ENCODE data around the gene HNRNPH3.
"Not testable (repeated sequence)": the region's sequence is repeated elsewhere in the genome, so short reads cannot be mapped to it uniquely, and the experiment has no call there.

HNRNPH3 gene, protein sequence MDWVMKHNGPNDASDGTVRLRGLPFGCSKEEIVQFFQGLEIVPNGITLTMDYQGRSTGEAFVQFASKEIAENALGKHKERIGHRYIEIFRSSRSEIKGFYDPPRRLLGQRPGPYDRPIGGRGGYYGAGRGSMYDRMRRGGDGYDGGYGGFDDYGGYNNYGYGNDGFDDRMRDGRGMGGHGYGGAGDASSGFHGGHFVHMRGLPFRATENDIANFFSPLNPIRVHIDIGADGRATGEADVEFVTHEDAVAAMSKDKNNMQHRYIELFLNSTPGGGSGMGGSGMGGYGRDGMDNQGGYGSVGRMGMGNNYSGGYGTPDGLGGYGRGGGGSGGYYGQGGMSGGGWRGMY

DNA sequence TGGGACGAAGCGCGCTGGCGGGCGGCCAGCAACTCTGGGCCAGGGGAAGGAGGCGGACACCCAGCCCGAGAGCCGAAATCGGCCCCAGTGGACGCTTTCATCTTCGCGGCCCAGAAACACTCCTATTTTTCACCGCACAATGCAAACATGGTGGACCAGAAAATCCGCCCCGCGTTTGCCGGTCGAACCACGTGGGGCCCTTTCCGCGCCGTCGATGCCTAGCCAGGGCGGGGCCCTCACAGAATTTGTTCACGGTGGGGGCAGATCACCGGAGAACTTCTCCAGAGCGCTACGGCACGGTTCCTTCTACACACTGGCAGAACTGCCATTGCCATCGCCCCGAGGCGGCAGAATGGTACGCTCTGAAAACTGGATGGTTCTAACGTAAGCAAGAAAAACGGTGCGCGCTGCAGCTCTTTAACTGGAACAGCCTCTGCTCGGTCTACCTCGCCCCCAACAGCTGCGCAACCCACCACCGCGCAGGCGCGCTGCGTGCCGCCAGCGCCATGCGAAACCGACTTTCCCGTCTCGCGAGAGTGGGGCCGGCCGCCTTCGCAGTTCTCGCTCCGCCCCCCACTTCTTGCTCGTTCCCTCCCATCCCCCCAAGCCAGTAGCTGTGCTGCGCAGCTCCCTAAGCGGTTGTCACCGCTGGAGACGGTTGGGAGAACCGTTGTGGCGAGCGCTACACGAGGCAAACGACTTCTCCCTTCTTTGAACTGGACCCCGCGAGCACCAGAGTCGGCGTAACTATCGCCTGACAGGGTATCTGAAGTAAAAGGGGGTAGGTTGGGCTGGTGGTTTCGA is at the start of gene HNRNPH3:
Gene HNRNPH3, plus strand, starts transcription at position 610 of the 804 bp plus-strand sequence. CDS start 5,158 bp downstream, outside the sequence.
- DNase-seq: peak; percentile 98

DNA sequence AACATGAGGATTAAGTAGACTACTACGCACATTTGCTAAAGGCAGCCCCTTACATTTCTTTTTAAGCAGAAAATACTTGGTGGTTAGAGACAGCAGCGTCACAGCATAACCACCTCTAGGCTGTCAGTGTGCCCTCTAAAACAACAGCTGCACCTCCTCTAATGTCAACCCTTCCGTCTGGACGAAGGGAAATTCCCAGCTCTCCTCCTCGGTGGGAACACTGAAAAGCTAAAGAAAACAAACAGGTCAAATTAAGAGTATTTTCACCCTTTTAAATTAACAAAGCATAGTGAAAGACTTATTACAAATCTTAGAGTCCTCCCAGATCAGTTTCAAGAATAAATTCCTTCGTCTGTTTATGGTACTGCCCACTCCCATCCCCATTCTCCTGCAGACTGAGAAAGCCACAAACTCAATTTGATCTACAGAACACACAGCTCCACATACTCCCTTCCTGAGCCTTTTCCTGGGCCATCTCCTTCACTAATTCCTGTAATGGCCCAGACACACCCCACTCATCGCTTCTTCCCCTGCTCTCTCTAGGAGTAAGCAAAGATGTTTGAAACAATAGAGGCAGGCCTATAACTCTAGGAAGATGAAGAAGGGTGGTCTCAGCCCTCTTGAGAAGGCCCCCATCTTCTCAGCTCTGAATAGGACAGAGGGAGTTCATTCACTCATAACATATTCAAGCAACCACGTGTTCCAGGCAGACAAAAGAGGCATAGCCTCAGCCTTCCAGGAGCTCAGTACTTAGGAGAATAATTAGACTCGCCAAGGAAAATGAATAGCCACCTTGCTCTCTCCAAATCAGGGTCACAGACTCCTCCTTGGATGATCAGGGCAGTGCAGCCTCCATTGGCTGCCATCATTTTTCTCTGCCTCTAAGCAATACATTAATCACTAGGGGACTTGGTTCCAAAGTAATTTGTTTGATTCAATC is 47.5 kb upstream of the HNRNPH3 start:
- no peak for DNase-seq

DNA sequence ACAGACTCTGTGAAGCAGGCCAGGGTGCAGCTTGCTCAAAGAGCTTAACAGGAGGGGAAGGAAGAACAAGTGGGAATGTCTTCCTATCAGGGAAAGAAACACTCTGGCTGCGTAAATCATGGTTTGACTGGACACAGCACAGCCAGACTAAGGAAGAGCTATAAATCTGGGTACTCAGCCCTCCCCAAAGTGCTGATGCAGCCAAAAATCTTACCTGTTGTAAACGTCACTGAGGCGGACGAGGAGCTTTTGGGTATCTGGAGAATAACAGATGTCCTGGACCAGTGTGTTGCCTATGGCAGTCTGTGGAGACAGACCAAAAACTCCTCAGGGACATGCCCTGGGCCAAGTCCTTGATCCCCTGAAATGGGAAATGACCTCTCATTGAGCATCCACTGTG is 43.1 kb upstream of the HNRNPH3 start:
- no peak for DNase-seq

DNA sequence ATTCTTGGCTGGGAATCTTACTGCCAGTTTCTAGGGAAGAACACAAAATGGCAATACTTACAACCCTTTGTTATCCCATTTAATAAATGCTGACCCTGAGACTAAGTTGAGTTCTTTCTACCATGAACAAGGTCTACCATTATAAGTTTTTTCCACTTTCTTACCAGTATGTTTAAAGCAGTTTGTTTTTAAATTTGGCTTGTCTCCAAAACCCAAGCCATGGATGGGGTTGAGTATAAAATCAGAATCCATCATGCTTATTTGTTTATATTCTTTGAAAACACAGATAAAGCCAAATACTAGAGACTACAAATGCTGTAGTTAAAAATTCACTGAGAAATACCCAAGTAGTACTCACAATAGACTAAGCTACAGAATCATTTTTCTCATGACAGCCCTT is 41.1 kb upstream of the HNRNPH3 start:
- no peak for DNase-seq

DNA sequence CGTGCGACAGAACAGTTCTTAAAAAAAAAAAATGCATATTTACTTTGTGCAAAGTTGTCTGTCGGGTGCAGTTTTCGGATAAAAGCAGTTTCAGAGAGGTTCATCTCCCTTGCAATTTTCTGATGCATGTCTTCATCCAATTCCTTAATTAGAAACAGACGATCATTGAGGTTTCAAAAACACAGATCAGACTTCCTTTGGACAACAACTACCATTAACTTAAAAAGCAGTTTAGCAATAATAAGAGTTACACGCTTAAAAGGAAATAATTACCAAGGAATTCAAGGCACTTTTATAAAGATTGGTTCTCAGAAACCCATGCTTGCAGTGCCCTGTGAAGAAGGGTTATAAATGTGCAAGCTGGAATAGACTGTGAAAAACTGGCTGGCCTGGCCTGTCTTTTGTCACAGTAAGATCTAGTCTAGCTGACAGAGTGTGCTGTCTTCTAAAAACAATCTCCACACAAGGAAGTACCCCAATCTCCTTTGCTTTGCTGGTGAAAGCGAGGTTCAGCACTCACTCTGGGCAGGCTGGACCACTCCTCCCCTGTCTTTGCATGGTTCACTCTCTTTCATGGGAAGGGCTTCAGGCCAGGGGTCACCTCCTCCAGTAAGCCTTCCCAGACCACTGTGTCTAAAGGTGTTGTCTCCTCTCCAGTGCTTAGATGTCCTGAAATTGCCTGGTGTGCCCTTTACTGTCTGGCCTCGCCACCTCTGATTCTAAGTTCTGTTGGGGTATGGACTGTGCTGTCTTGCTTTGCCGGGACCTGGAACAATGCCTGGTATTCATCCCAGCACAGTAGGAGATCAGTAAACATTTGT is 34.8 kb upstream of the HNRNPH3 start:
- DNase-seq: peak; percentile 39

DNA sequence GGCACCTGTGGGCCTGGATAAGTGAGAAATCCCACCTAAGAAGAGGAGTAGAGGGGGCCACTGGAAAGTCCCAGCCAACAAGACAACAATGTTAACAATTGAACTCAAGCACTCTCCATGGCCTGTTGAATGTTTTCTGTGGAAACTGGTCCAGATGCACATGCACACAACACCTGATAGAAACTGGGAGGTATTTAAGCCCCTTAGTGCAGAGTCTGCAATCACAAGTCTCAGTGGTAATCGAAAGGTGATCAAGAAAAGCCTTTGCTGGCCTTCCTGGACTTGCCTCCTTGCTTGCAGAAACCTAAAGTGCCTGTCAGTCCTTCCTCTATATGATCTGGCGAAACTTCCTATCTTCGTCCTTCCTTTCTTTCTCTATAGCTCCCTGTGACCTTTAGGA is 30.6 kb upstream of the HNRNPH3 start:
- DNase-seq: no peak

DNA sequence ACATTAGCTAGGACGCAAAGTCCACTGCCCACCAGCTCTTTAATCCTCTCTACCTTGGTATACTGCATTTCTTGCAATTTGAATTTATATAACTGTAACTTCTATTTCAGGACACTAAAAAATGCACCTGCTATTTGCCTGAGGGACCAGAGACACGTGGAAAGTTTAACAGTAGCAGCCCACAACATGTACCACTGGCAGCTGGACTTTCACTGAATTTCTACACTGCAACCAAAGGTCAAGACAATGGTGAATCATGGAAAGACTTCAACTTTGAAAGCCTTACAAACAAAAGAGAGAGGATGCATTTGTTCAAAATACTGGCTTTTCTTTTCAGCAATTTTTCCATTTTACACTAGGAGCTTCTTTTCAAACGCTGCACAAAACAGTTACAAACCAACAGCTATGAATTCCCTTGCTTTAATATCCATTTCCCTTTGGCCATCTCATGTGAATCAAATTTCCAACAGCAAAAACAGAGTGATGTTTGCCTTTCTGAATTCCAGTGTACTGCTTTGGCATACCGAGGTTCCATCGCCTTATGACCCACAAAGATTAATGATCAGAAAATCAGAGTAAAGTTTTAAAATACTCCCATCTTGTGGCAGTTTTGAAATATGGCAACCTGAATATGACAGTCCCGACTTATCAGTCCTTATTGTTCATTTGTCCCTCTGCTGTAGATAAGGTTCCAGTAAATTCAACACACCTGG is 29.9 kb upstream of the HNRNPH3 start:
- DNase-seq: peak; percentile 64

DNA sequence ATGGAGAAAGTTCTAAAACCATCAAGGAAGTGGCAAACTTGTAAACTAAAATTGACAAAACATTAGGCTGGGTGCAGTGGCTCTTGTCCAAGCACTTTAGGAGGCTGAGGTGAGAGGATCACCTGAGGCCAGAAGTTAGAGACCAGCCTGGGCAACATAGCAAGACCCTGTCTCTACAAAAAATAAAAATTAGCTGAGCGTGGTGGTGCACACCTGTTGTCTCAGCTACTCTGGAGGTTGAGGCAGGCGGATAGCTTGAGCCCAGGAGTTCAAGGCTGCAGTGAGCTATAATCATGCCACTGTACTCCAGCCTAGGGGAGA is 29.4 kb upstream of the HNRNPH3 start:
- DNase-seq: no peak

DNA sequence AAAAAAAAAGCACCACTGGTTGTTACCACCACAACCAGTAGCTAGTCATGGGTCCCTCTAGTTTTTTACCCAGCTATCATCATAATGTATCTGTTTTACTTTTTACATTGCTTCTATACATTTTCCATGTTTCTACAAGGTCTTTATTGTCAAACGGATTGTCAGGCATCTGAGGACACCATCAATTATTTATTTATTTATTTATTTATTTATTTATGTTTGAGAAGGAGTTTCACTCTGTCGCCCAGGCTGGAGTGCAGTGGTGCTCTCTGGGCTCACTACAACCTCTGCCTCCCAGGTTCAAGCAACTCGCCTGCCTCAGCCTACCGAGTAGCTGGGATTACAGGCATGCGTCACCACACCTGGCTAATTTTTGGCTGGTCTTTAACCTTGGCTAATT is 29.0 kb upstream of the HNRNPH3 start:
- DNase-seq: no peak

DNA sequence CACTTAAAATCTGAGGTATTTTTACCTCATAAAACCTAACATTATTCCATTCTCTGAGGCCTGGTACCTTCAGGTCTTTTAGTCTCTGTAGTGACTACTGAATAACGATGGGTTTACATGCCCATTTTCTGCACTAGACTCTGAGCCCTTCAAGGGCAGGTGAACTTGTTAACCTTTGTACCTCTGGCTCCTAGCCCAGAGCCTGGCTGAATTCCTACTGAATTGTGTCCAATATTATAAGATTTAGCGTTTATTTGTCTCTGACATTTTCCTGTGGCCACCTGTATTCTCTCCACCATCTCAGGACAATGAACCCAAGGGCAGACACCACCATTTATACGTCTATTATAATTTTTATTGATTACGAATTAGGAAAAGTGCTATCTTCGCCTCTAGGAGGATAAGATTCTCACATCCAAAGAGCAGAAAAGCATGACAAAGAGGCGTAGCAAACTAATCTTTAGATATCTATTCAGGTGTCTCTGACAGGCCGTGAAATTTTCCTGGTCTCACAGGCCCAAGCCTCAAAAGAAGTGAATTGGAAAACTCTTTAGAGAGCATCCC is 27.9 kb upstream of the HNRNPH3 start:
- no peak for DNase-seq

DNA sequence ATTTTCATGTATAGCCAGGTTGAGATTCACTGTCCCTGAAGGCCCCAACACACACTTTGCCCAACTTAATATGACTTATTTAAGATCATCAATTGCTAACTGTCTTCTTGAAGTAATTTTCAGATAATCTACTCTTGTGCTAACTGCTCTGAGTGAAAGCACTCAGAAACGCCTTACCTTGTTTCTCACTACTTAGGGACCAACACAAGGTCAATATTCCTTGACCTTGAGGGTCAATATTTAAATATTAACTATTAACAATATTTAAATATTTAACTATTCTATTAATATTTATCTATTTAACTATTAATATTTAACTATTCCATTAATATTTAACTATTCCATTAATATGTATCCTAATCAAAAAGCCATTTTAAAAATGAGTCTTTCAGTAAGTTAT is 26.0 kb upstream of the HNRNPH3 start:
- DNase-seq: no peak

DNA sequence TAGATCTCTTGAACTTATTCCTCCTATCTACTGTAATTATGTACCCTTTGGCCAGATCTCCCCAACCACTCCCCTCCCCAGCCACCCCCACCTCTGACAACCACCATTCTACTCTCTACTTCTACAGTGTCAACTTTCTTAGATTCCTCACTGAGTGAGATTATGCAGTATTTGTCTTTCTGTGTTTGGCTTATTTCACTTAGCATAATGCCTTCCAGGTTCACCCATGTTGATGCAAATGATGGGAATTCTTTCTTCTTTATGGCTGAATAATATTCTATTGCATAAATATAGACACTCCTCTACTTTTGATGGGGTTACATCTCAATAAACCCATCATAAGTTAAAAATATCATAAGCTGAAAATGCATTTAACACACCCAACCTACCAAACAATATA is 21.3 kb upstream of the HNRNPH3 start:
- DNase-seq: no peak

DNA sequence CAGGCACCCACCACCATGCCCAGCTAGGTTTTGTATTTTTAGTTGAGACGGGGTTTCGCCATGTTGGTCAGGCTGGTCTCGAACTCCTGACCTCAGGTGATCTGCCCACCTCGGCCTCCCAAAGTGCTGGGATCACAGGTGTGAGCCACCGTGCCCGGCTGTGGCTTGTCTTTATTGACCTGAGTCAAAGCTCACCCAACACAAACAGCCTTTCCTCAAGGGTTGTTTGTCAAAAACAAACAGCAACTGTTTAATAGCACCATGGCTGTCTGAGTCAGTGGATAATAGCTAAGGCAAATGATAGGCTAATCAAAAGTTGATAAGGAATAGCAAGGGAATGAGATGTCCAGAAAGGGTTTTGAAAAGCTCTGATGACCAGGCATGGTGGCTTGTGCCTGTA is 16.9 kb upstream of the HNRNPH3 start:
- DNase-seq: not testable (repeated sequence)

DNA sequence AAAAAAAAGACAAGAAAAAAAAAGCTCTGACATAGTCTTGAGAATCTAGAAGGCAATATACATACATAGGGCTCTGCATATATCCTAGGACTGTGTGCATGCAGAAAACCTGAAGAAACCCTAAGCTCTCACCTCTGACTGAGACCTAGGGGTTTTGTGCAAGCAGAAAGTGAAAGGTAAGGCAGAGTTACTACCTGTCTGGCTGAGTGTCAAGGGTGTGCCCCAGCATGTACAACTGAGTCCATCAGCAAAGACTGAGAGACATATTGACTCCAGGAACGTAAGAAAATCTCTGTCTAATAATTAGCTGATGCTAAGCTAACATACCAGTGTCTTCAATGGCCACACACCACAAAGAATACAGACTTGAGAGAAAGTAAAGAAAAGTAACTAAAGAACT is 16.3 kb upstream of the HNRNPH3 start:
- DNase-seq: no peak

DNA sequence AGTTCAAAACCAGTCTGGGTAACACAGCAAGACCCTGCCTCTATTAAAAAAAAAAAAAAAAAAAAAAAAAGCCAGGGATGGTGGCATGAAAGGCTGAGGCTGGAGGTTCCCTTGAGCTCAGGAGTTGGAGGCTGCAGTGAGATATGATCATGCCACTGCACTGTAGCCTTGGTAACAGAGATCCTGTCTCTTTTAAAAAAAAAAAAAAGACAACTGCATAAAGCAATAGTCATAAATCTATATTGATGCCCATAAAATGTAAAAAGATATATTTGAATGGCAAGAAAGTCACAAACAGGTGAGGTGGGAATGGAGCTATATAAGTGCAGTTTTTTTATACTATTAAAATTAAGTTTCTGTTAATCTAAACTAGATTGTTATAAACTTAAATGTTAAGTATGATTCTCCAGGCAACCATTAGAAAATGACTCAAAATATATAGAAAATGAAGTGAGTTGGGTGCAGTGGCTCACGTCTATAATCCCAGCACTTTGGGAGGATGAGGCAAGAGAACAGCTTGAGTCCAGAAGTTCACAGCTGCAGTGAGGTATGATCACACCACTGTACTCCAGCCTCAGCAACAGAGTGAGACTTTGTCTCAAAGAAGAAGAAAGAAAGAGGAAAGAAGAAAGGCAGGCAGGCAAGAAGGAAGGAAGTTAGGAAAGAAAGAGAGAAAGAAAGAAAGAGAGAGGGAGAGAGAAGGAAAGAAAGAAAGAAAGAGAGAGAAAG is 13.4 kb upstream of the HNRNPH3 start:
- no peak for DNase-seq

DNA sequence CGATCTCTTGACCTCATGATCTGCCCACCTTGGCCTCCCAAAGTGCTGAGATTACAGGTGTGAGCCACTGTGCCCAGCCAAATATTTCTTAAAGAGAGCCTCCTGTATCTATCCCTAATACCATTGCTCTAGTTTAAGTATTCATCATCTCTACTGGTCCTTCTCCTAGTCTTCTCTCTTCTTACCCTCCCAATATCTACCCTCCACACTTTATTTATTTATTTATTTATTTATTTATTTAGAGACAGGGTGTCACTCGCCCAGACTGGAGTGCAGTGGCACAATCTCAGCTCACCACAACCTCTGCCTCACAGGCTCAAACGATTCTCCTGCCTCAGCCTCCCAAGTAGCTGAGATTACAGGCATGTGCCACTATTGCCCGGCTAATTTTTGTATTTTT is 7.5 kb upstream of the HNRNPH3 start:
- not testable (repeated sequence) for DNase-seq

DNA sequence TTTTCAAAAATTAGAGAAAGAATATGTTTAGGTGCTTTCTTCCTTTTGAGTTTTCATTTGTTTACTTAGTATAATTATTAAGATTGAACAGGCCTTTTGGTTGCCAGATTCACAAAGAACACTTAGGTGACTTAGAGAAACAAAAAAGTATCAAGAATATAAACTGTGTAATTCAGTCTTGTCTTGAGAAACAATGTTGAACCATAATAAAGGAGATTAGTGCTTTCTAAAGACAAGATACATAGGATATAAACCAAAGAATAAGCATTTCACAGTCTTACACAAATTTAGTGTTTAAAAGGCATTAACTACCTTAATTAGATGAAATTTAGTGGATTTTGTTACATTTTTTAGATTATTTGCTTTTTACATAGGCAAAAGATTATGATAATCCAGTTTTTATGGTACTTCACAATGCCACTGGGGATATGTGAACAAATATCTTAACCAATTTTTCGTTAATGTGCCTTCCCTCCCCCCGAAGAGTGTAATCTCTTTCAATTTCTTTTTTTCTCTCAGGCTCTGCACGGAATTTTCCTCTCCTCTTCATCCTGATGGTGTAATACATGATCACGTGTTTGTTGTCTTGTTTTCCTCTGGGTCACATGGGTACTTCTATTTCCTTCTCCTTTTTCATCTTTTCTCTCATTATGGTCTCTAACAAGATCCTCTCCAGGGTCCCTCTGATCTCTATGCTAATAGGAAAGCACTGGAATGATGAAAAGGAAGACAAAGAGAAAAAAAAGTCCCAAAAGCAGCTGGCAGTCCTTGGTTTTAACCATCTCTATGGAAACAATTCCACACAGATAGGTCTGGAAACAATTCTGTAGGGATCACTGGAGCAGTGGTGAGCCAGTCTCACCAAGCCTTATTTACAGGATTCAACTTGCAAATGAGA is 3.7 kb upstream of the HNRNPH3 start:
- DNase-seq: peak; percentile 57

DNA sequence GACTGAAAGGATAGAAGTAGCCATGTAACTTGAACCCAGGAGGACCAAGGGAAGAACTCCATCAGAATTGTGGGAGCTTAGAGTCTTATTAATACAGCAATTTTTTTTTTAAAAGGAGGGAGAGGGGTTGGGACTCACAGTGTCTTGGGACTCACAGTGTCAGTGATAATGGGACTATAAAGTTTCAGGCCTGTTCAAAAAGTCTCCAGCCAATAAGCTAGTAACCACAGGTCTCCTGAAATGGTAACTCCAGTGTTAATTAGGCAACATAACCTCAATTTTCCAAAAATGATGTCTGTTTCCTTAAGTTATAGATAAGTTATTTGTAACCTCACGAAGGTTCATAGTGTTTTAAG is 2.4 kb upstream of the HNRNPH3 start:
- DNase-seq: no peak

DNA sequence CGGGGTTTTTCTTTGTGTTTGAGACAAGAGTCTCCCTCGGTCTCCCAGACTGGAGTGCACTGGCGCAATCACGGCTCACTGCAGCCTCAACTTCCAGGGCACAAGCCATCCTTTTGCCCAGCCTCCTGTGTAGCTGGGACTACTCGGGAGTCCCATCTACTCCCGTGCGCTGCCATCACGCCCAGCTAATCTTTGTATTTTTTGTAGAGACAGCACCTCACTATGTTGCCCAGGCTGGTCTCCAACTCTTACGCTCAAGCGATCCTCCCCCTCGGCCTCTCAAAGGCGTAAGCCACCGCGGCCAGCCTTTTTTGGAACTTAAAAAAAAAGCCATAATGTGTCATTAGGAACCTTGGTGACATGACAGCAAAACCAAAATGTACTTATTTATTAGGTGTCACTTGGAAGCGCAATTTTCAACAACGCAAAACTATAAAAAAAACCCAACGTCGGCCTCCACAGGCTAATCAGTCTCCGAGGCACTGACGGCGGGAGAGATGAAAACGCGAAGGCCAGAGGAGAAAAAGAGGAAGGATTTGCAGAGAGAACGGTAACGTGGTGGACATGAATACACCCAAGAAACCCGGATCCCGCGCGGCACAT is 911 bp upstream of the HNRNPH3 start:
- peak; percentile 15 for DNase-seq
